HS-5 (cell line): ENCODE measurements around the gene BUB1B.
A peak's percentile ranks its signal among the peaks of the same experiment; 100 is the strongest.
"Not testable (repeated sequence)": the region's sequence is repeated elsewhere in the genome, so short reads cannot be mapped to it uniquely, and the experiment has no call there.

Source experiments
- DNase-seq: peaks from one replicate; pipeline ENCODE4 v3.0.0-alpha.2; 2012; ENCODE audit warnings: low read depth

Gene BUB1B

GRCh38 chr15:40160689-40161688 is at the start of gene BUB1B:
Gene BUB1B (plus strand): TSS chr15:40161069. CDS start chr15:40161221, 152 bp downstream.
- DNase-seq, result peak; percentile 77

GRCh38 chr15:40111888-40112287 is 49.0 kb upstream of the BUB1B start:
- DNase-seq, result no peak

GRCh38 chr15:40112789-40113188 is 48.1 kb upstream of the BUB1B start:
- DNase-seq, result no peak

GRCh38 chr15:40114218-40114617 is 46.7 kb upstream of the BUB1B start:
- no peak for DNase-seq

GRCh38 chr15:40115106-40115505 is 45.8 kb upstream of the BUB1B start:
- DNase-seq, result not testable (repeated sequence)

- DNase-seq, result no peak
Observed at GRCh38 chr15:40115670-40116093, 45.2 kb upstream of the BUB1B start.

GRCh38 chr15:40118473-40118872 is 42.4 kb upstream of the BUB1B start:
- DNase-seq, result no peak

- DNase-seq, result no peak
Observed at GRCh38 chr15:40121911-40122638, 38.8 kb upstream of the BUB1B start.

- not testable (repeated sequence) for DNase-seq
Observed at GRCh38 chr15:40122989-40123388, 37.9 kb upstream of the BUB1B start.

- not testable (repeated sequence) for DNase-seq
Observed at GRCh38 chr15:40123863-40124262, 37.0 kb upstream of the BUB1B start.

GRCh38 chr15:40124333-40124732 is 36.5 kb upstream of the BUB1B start:
- DNase-seq, result not testable (repeated sequence)

- DNase-seq, result not testable (repeated sequence)
Observed at GRCh38 chr15:40124807-40125285, 36.0 kb upstream of the BUB1B start.

- DNase-seq, result no peak
Observed at GRCh38 chr15:40125950-40126349, 34.9 kb upstream of the BUB1B start.

GRCh38 chr15:40128766-40129660 is 31.9 kb upstream of the BUB1B start:
- no peak for DNase-seq

- no peak for DNase-seq
Observed at GRCh38 chr15:40130118-40130517, 30.8 kb upstream of the BUB1B start.

GRCh38 chr15:40130799-40131502 is 29.9 kb upstream of the BUB1B start:
- no peak for DNase-seq

- no peak for DNase-seq
Observed at GRCh38 chr15:40133544-40133943, 27.3 kb upstream of the BUB1B start.

GRCh38 chr15:40134885-40135284 is 26.0 kb upstream of the BUB1B start:
- DNase-seq, result no peak

- not testable (repeated sequence) for DNase-seq
Observed at GRCh38 chr15:40135846-40136450, 24.9 kb upstream of the BUB1B start.

GRCh38 chr15:40136470-40137302 is 24.2 kb upstream of the BUB1B start:
- no peak for DNase-seq
